Mucosa of descending colon (tissue), 3 donors: Measurements from ENCODE around the gene WHRN. TPM values are rescaled to one million over a fixed set of nuclear protein-coding genes. Genes with fewer than 3 reads are reported as not detected.

Experiments
- ATAC-seq: fragments of 200-7000 bp; cut with Tn5 transposase; one replicate; pipeline ENCODE4 v1.9.1; 2020; ENCODE audit warnings: mild to moderate bottlenecking, moderate library complexity
- DNase-seq, 3 donors: peaks; one replicate each; pipeline ENCODE4 v3.0.0-alpha.2; 2020
- H3K36me3 ChIP-seq: fragments of 200-600 bp; one replicate; pipeline ENCODE4 v1.8.0; 2021; ENCODE audit warnings: low read depth, mild to moderate bottlenecking
- H3K4me1 ChIP-seq: fragments of 200-600 bp; one replicate; pipeline ENCODE4 v1.8.0; 2021; ENCODE audit warnings: low read depth, mild to moderate bottlenecking
- H3K4me3 ChIP-seq: fragments of 200-600 bp; one replicate; pipeline ENCODE4 v1.8.0; 2021; ENCODE audit warnings: mild to moderate bottlenecking
- H3K9me3 ChIP-seq: fragments of 200-600 bp; one replicate; pipeline ENCODE4 v1.8.0; 2021; ENCODE audit warnings: mild to moderate bottlenecking
- intact Hi-C, 2 donors: fragments of 100-400 bp; cut with DNase I in 1 of 2; cut with micrococcal nuclease in 1 of 2; formaldehyde crosslinking; loops; one replicate each; pipeline versions ENCODE4 v1.11.0 to v1.11.1; 2022; cut with DNase I, micrococcal nuclease
- total RNA-seq, 3 donors: library from RNA; stranded (reverse); fragmentation: NEBNext Ultra II Directional in 2 of 3; extraction: Animal tissue kit (Norgen Biotek cat#: 25700) in 2 of 3; gene quantifications; one replicate each; pipeline versions ENCODE4 v1.2.1 to v1.2.4, GENCODE V29; 2021 to 2023
- TF ChIP-seq, protein P1 (sequence below): fragments of 200-600 bp; IDR thresholded peaks from one replicate; pipeline ENCODE4 v1.8.0; 2022; ENCODE audit warnings: antibody characterized with exemption, mild to moderate bottlenecking
- donor health status: DM: no; HTN: no; CAD: no; lungs with moderate emphysema.
- donor health status: DM: no; HTN: no; CAD: no.
- donor health status: DM: no; HTN: yes; CAD: no.

WHRN gene
- total RNA-seq, 3 donors from 2014 or later, result 2.8 to 19.1 (median 4.7) TPM

DNA sequence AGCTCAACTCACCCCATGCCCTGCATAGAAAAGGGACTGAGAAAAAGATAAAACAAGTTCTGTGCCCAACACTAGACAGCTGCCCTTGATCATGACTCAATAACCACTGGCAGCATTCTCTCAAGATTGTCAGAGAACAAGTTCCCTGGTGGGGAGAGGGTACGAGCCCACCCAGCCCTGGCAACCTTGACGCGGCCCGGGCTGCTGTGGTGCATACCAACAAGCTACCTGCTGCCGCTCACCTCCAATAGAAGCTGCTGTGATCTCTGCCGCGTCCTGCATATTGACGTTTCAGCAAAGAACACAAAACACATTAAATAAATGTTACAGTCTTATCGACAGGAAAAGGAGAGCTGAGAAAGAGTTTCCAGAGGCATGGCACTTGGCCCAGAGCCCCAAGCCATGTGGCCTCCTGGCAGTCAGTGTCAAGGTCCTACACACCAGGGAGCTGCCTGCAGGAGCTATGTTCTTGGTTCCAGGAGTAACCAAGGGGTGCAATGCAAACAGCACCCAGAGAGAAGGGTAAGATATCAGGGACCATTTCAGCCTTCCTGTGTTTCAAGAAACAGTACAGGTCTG, 28.3 kb downstream of the WHRN start:
- Histone ChIP-seq H3K4me1 (no peaks in the 10 kb centered on the region), H3K9me3 (no peaks in the 10 kb centered on the region), H3K4me3 (no peak overlapping the region), H3K36me3 (no peaks in the 10 kb centered on the region)
- TF ChIP-seq, protein P1, sequence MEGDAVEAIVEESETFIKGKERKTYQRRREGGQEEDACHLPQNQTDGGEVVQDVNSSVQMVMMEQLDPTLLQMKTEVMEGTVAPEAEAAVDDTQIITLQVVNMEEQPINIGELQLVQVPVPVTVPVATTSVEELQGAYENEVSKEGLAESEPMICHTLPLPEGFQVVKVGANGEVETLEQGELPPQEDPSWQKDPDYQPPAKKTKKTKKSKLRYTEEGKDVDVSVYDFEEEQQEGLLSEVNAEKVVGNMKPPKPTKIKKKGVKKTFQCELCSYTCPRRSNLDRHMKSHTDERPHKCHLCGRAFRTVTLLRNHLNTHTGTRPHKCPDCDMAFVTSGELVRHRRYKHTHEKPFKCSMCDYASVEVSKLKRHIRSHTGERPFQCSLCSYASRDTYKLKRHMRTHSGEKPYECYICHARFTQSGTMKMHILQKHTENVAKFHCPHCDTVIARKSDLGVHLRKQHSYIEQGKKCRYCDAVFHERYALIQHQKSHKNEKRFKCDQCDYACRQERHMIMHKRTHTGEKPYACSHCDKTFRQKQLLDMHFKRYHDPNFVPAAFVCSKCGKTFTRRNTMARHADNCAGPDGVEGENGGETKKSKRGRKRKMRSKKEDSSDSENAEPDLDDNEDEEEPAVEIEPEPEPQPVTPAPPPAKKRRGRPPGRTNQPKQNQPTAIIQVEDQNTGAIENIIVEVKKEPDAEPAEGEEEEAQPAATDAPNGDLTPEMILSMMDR, result no peak
- ATAC-seq (no peak), DNase-seq (no peak)
- intact Hi-C loops, result no loop called here

DNA sequence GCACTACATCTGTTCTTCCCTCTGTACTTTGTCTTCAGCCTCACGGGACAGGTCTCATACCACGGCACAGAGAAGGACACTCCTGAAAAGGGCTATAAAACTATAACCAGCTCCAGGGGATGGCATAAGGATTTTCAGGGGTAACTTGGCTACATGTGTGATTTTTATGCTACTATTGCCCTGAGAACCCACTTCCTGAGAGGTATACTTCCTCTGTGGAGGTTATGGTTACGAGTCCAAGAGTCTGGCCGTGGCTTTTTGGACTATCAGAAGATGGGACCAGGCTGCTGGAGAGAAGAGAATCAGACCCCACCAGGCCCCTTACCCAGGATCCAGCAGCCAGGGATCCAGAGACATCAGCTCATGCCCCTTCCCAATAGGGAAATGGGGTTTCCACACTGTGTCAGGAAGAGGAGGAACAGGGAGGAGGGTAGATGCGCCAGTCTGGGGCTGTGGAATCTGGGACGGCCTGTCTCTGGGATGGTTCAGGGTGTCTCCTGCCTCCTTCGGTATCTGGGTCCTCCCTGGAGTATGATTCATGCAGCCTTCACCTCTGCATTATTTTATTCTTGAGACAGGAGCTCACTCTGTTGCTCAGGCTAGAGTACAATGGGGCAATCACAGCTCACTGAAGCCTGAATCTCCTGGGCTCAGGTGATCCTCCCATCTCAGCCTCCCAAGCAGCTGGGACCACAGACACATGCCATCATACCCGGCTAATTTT, 29.7 kb downstream of the WHRN start:
- intact Hi-C loops, result no loop called here
- ATAC-seq (no peak), DNase-seq (no peak)
- Histone ChIP-seq H3K4me3 (no peak overlapping the region), H3K4me1 (no peaks in the 10 kb centered on the region), H3K9me3 (no peaks in the 10 kb centered on the region), H3K36me3 (no peaks in the 10 kb centered on the region)
- TF ChIP-seq, protein P1, result no peak

DNA sequence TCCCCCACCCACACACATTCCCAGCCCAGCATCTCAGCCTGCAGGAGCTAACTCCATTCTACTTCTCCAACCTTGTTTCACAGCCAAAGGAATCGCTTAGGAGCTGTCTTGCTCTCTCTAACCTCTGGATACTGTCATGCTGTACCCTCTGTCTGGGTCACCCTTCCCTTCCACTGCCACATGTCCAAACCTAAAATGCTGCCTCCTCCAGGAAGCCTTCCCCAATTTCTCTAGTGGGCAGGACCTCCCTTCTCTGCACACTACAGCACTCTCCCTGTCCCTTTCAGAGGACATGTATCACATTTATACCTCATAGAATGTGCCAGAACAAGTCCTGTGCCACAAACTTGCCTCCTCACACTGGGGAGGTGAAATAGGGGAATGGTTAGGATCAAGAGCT, 30.8 kb downstream of the WHRN start:
- ATAC-seq (no peak), DNase-seq (no peak)
- H3K4me1 ChIP-seq, result no peaks in the 10 kb centered on the region
- no peaks in the 10 kb centered on the region for H3K9me3 ChIP-seq
- H3K4me3 ChIP-seq, result no peak overlapping the region
- intact Hi-C loops, result no loop called here
- no peaks in the 10 kb centered on the region for H3K36me3 ChIP-seq
- TF ChIP-seq, protein P1, result no peak

DNA sequence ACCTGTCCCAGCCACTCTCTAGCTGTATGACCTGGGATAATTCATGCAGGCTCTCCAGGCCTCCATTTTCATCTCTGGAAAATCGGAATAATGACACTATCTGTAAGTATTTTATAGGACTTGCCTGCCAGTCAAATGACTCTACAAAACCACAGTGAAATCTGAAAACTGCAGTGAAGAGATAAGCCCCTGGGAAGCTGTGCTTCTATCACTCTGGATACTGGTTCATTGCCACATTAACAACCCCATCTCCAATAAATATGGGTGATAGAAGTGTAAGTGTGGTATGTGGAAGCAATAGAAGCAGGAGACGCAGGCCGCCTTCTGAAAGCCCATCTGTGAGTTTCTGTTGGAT, 31.8 kb downstream of the WHRN start:
- no peak overlapping the region for H3K4me3 ChIP-seq
- H3K4me1 ChIP-seq, result no peaks in the 10 kb centered on the region
- TF ChIP-seq, protein P1, result no peak
- no peaks in the 10 kb centered on the region for H3K9me3 ChIP-seq
- no peak for ATAC-seq
- intact Hi-C loops, result no loop called here
- DNase-seq, result no peak
- no peaks in the 10 kb centered on the region for H3K36me3 ChIP-seq

DNA sequence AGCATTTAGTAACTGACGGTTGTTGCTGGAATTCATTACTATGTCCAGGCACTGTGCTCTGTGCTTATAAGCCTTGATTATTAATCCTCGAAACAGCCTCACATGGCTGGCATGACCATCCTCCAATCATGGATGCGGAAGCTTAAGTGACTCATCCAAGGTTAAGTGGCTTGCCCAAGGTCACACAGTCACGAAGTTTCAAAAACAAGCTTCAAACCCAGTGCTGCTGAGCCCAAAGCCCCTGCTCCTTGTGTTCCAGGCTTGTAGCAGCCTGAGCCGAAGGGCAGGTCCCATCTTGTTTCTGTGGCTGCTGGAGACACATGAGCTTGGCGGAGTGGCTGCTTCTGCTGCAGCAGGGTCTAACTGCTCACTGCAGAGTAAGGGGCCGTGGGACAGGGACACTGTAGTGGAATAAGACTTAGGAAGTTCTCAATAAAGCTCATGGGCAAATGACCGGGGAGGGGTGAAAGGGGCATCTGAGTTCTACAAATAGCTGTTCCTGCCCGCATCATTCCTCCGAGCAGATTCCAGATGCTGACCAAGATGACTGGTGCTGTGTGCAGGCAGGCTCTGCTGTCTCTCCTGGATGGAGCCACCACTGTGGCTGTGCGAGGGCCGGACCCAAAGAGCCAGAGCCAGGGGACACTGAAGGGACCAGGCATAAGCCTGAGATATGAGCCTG, 32.4 kb downstream of the WHRN start:
- no peaks in the 10 kb centered on the region for H3K9me3 ChIP-seq
- no peak for ATAC-seq
- DNase-seq, result no peak
- H3K4me3 ChIP-seq, result no peak overlapping the region
- H3K36me3 ChIP-seq, result no peaks in the 10 kb centered on the region
- H3K4me1 ChIP-seq, result no peaks in the 10 kb centered on the region
- intact Hi-C loops, result no loop called here
- TF ChIP-seq, protein P1, result no peak
